ENCODE measurements around the gene WDR82. TPM values are rescaled to one million over a fixed set of nuclear protein-coding genes. Genes with fewer than 3 reads are reported as not detected.

Gene WDR82
- total RNA-seq, 1 donor from 2014 or later: 71.5 TPM

DNA sequence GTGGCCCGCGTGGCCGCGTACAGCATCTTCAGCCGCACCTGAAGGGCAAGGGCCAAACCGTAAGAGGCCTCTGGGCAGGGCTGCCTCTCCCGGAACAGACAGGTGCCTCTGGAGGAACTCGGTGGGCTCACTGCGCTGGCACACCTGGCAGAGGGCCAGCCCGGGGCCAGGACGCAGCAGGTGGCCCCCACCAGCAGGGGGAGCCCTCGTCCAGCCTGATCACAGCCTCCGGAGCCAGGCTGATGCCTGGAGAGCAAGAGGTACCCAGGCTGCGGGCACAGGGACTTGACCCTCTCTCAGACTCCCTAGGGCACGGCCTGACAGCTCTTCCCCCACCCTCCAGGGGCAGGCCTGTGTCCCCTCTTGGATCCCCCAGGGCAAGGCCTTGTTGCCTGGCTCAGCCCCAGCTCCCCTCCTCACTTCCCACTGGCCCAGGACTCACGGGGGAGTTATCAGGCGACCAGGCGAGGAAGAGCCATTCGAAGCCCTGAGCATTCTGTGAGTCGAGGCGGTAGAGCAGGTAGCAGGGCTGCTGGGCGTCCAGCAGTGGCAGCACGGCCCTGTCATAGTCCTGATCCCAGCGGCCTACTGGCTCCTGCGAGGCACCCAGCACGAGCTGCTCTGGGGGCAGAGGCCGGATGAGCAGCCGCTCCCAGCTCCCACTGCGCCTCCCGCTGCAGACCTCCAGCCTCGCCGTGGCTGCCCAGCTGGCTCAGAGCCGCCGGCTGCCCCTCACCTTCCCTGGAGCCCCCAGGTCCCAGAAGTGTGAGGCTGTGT is 46.8 kb downstream of the WDR82 start:
- ATAC-seq (peak; percentile 57), DNase-seq (ENCODE audit: low spot score) (peak; percentile 88)
- intact Hi-C loops (cut with DNase I): loop anchor here (5.0 kb wide), 1 partner anchor 106 kb away; no protein-coding TSS in a partner anchor

DNA sequence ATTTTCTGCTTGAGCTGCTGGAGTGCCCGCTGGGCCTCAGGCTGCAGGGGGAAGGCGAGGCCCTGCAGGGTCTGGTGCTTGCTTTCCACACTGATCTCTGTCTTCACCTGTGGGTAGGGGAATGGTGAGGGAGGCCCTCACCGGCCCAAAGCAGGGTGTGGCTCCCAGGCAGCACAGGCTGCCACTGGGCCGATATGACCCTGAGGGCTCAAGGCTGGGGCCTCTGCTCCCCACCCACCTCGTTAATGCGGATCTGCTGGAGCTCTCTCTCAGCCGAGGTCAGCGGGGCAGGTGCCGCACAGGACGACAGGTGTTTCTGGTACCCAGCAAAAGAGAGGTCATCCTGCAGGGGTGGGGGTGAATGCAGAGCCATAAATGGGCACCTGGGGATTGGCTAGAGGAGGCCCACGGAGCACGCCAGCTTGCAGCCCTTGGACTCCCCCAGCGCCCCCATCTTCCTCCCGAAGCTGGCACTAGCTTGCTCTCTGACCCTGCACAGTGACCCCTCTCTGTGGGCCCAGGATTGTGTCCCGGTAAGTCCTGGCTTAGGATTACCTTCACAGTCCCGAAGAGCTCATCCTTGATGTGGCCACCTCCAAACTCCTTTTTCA is 47.5 kb downstream of the WDR82 start:
- DNase-seq (ENCODE audit: low spot score) (no peak), ATAC-seq (no peak)

DNA sequence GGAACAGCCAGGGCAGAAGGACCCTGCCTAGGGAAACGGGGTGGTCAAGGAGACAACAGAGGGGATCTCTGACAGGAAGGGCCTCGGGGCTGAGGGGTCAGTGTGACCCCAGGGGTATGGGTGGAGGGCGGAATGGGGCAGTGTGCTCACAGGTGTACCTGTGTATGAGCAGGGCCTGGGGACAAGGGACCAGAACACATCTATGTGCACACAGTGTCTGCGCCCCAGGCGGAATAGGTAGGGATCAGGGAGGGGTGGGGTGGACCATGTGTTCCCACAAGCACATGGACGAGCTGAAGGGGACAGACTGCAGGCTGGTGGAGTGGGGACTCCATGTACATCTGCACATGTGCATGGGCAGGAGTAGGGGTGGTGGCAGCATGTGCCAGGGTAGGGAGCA is 48.0 kb downstream of the WDR82 start:
- DNase-seq (ENCODE audit: low spot score): no peak
- no peak for ATAC-seq
- intact Hi-C loops (cut with DNase I): loop anchor here (5.0 kb wide), 1 partner anchor 107 kb away; no protein-coding TSS in a partner anchor

More for the DNA sequence above, 47.5 kb downstream of the WDR82 start:
- intact Hi-C loops (cut with DNase I): loop anchor here (5.0 kb wide), 1 partner anchor 106 kb away; no protein-coding TSS in a partner anchor

DNA sequence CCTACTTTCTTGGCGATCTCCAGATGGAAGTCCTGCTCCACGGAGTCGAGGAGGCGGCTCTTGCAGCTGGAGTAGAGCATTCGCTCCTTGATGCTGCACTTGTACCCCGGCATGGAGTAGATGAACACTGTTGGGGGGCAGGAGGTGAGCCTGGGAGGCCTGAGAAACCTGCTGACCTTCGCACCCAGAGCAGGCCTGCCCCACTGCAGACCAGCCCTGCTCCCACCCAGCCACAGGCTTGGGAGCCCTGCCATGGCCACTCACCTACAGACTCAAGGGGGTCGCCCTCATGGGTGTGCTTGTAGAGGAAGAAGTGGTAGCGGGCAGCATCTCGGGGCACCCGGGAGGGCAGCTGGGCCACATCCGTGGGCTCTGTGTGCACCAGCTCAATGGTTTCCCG is 48.8 kb downstream of the WDR82 start:
- intact Hi-C loops (cut with DNase I): loop anchor here (5.0 kb wide), 1 partner anchor 108 kb away; no protein-coding TSS in a partner anchor
- no peak for DNase-seq (ENCODE audit: low spot score)
- ATAC-seq: no peak

DNA sequence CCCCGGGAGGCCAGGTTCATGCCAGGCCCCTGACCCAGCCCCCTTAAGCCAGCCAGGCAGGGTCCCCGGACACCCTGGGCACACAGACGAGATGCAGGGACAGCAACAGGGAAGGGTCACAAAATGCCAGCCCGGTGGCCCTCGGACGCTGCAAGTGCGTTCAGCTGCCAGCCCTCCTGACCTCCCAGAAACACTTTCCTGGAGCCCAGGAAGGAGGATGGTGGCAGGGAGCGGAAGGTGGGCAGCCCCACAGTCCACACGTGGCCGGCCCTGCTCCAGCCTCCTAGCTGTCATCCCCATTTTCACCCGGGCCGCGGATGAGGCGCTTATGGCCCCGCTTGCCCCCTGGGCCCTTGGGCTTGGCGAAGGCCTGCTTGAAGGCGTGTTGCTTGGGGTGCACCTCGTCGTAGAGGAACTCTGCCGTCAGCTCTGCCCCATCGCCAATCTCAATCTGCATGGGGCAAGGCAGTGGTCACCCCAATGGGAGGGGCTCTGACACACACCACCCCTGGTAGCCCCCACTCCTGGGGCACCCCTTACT is 49.6 kb downstream of the WDR82 start:
- intact Hi-C loops (cut with DNase I): no loop called here
- DNase-seq (ENCODE audit: low spot score): no peak
- ATAC-seq: no peak

DNA sequence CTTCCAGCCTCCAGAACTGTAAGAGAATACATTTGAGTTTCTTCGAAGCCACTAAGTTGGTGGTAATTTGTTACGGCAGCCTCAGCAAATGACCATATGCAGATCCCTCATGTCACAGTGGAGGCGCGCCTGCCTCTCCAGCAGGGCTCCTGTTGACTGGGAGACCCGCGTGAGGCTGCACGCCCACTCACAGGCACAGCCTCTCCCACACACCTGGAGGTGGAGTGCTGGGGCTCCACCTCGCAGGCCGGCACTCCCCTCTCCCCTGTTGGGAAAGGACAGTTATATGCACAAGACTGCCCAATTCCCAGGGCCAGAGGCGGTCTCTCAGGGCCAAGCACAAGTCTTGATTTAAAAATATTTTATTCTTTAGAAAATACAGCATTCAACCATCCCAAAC is 50.2 kb downstream of the WDR82 start:
- intact Hi-C loops (cut with DNase I): no loop called here
- DNase-seq (ENCODE audit: low spot score) (no peak), ATAC-seq (no peak)

DNA sequence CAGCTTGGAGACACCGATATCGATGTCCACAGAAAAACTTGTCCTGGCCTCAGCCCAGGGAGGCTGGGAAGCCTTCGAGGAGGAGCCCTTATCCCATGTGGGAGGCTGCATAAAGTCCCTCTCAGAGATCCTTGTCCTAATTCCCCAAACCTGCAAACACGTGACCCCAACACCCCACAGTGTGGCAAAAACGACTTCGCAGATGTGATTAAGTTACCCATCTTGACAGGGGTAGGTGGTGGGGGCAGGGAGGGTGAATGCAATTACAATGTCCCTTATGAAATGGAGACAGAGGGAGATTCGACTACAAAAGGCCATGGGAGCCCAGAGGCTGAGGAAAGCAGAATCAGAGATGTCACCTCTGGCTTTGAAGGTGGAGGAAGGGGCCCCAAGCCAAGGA is 50.7 kb downstream of the WDR82 start:
- ATAC-seq: no peak
- intact Hi-C loops (cut with DNase I): no loop called here
- no peak for DNase-seq (ENCODE audit: low spot score)

DNA sequence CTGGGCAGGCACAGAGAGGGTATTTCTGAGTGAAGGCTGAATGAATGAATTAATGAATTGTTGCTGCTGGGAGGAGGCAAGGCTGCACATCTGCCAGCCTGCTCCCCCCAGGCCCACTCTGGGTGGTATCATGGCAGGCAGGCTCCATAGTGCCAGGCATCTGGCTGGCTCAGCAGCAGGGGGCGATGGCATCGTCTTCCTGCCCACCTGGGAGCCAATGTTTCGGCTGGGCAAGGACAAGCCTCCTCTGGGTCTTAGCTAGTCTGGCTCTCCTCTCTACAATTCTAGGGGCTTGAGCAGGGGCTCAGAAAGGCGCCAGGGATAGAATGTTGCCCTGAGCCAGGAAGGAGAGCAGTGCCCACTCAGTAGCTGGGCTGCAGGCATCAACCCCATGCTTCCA is 51.3 kb downstream of the WDR82 start:
- no peak for DNase-seq (ENCODE audit: low spot score)
- intact Hi-C loops (cut with DNase I): no loop called here
- no peak for ATAC-seq

DNA sequence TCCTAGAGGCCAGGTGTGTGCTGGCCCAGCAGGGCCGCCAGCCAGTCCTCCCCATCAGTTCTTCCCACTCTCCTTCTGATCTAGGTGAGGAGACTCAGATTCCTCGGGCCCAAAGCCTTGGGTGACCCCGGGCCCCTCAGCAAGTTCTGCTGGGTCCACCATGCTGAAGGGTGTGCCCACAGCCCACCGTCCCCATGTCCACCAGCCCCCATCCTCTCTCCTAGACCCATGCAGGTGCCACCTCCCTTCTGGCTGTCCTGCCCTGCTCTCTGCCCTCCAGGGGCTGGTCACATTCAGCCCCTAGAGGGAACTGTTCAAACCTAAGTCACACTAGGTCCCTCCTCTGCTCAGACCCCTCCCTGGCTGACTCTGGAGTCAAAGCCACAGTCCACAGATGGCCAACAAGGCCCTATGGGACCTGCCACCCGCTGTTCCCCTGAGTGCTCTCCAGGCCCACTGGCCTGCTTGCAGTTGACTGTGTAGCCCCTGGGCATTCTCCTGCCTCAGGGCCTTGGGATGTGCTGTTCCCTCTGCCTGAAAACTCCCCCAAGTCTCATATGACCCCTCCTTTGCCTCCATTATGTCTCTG is 52.1 kb downstream of the WDR82 start:
- no peak for ATAC-seq
- no peak for DNase-seq (ENCODE audit: low spot score)
- intact Hi-C loops (cut with DNase I): no loop called here

DNA sequence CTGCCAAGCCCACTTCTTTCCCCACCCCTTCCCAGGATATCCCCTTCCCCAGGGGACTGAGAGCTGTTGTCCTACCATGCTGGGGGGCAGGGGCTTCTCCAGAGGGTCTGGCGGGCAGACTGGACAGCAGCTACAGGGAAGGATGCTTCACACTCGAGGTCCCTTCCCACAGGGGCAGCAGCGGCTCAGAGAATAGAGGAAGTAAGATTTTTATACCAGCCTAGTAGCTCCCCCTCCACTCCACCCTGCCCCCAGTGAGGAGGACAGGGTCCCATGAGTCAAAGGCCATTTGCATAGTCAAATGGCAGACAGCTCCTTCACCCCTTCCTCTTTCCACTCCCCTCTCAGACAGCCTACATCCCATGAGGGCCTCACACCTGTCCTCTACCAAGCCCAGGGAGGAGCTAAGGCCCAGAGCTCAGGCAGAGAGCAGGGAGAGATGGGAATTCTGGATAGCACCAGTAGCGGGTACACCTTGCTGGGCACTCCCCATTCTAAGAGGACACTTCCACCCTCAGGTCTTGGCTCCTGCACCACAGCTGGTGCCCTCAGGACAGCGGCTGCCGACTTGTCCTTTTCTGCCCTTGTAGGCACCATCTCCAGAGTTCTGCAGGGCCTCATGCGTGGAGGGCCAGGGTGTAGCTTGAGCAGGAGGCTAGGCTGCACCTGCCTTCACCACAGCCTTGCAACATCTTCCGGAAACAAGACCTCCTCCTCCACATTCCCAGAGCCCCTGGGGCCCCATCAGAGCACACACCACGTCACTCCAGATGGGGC is 52.8 kb downstream of the WDR82 start, which contains the start of gene TLR9:
Gene TLR9 (minus strand): TSS at position 194 of the 777 bp plus-strand sequence. CDS start 116 bp downstream, at position 78.
- intact Hi-C loops (cut with DNase I): no loop called here
- DNase-seq (ENCODE audit: low spot score): peak; percentile 53
- ATAC-seq: no peak

DNA sequence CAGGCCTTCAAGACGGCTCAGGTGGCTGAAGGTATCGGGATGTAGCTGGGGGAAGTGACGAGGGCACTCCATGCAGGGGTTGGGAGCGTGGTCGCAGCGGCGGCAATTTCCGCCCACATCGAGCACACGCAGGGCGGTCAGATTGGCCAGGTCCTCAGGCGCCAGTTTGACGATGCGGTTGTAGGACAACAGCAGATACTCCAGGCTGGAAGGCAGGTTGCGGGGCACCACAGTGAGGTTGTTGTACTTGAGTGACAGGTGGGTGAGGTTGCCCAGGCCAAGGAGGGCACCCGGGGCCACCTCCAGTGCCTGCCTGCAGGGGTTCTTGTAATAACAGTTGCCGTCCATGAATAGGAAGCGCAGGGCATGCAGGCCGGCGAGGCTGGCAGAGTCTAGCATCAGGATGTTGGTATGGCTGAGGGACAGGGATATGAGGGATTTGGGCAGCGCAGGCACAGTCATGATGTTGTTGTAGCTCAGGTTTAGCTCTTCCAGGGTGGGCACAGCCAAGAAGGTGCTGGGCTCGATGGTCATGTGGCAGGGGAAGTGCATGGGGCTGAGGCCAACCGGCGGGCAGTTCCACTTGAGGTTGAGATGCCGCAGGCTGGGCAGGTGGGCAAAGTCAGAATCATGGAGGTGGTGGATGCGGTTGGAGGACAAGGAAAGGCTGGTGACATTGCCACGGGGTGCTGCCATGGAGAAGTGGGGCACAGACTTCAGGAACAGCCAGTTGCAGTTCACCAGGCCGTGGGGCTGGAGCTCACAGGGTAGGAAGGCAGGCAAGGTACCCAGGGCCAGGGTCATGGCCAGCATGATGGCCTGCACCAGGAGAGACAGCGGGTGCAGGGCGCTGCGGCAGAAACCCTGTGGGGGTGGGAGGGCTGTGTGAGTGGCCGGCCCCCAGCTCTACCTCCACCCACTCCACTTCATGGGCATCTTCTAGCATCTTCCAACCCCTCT is 54.7 kb downstream of the WDR82 start:
- ATAC-seq (no peak), DNase-seq (ENCODE audit: low spot score) (peak; percentile 54)
- intact Hi-C loops (cut with DNase I): no loop called here

DNA sequence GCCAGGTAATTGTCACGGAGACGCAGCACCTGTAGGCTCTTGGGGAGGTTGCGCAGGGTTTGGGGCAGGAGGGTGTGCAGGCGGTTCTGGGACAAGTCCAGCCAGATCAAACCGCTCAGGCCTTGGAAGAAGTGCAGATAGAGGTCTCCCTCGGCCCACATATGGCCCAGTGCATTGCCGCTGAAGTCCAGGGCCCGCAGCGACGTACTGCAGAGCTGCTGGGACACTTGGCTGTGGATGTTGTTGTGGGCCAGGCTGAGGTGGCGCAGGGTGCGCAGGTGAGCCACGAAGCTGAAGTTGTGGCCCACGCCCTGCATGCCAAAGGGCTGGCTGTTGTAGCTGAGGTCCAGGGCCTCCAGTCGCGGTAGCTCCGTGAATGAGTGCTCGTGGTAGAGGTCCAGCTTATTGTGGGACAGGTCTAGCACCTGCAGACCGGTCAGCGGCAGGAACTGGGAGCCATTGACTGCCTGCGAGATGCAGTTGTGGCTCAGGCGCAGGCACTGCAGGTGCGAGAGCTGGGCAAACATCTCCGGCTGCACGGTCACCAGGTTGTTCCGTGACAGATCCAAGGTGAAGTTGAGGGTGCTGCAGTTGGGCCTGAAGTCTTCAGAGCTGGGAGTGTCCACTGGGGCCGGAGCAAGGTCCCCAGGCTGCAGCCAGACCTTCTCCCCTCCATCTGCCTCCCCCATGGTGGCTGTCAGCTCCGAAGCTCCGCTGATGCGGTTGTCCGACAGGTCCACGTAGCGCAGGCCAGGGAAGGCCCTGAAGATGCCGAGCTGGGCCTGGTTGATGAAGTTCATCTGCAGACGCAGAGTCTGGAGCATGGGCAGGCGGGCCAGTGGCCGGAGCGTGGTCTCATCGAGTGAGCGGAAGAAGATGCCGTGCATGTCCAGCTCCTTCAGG is 55.9 kb downstream of the WDR82 start:
- intact Hi-C loops (cut with DNase I): no loop called here
- no peak for ATAC-seq
- DNase-seq (ENCODE audit: low spot score): peak; percentile 59

DNA sequence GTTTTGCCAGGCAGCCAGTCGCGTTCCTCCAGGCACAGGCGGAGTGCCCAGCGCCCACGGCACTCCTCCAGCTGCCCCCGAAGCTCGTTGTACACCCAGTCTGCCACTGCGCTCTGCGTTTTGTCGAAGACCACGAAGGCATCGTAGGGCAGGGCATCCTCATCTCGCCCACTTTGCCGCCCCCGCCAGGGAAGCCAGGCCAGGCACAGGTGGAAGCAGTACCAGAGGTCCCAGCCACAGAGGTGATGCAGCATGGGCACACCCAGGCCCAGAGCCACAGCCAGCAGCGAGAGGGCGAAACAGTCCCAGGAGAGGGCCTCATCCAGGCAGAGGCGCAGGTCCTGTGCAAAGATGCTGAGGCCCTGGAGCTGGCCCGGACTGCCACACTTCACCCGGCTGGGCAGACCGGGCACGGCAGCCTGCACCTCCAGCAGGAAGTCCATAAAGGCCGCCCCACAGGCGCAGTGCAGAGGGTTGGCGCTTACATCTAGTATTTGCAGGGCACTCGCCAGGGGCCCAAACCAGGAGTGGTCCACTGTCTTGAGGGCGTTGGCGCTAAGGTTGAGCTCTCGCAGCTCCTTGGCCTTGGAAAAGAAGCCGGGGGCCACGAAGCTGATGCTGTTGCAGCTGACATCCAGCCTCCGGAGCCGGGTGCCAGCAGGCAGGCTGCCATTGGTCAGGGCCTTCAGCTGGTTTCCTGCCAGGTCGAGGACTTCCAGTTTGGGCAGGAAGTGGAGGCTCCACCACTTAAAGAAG is 56.7 kb downstream of the WDR82 start:
- intact Hi-C loops (cut with DNase I): no loop called here
- DNase-seq (ENCODE audit: low spot score): peak; percentile 57

DNA sequence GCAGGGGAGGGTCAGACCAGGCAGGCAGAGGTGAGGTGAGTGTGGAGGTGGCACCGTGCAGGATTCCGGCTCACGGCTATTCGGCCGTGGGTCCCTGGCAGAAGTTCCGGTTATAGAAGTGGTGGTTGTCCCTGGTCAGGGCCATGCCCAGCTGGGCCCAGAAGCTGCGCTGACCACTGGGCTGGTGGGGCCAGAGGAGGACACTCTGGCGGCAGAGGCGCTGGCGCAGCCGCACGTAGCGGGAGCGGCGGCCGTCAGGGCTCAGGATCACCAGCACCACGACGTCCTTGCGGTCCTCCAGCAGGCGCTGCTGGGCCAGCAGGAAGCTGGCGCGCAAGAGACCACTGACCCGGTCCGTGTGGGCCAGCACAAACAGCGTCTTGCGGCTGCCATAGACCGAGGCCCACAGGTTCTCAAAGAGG is 57.3 kb downstream of the WDR82 start:
- intact Hi-C loops (cut with DNase I): no loop called here
- ATAC-seq (no peak), DNase-seq (ENCODE audit: low spot score) (peak; percentile 55)

More for the DNA sequence above, 56.7 kb downstream of the WDR82 start:
- no peak for ATAC-seq

DNA sequence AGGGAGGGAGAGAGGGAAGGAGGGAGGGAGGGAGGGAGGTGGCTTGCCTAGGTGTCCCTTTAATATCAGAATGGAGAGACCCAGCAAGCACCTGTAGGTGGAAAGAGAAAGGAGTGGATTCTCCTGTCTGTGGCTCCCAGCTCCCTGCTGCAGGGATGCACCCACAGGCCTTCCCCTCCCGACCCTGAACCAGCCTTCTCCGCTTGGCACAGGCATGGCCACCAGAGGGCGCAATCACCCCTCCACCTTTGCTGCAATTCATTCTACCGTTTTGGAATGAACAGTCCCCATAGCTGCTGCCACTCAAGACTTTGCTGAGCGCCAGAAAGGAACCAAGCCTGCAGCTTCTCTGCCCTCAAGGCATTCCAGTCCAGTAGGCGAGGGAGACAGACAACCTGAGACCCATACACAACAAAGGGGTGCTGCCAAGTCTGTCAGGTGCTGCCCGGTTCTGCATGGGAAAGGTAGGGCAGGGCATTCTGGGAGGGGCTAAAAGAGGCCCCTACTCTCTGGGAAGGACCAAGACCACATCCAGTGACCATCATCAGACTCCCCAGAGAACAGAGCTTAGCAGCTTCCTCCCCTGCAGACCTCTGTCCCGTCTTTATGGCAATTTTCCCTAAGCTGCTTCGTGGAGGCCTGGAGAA is 57.9 kb downstream of the WDR82 start:
- intact Hi-C loops (cut with DNase I): no loop called here
- ATAC-seq (peak; percentile 81), DNase-seq (ENCODE audit: low spot score) (peak; percentile 93)
